Anterior cingulate cortex (tissue), 58 donors: Measurements from ENCODE around the gene PPP2R3B.

Experiments
- DNase-seq, 58 donors: peaks; one replicate each; lab custom pipeline; 2025; lab: John Stamatoyannopoulos, UW

The PPP2R3B gene

DNA sequence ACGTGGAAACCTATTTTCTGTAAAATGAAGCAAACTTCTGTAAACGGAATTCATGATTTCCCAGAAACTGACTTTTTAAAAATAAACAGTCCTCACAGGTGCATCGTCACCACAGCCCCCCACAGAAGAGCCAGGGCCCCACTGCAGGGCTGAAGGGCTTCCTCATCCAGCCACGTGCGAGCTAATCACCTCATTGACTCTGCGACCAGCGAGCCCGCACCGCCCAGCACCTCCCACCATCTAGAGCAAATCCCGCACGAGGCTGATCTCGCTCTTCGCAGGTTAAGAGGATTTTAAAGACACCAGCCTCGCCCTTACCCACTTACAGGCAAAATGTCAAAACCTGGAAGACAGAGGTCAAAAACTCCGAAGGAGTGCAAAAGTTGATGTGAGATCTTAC is 14.8 kb downstream of the PPP2R3B start:
- DNase-seq: no peak

DNA sequence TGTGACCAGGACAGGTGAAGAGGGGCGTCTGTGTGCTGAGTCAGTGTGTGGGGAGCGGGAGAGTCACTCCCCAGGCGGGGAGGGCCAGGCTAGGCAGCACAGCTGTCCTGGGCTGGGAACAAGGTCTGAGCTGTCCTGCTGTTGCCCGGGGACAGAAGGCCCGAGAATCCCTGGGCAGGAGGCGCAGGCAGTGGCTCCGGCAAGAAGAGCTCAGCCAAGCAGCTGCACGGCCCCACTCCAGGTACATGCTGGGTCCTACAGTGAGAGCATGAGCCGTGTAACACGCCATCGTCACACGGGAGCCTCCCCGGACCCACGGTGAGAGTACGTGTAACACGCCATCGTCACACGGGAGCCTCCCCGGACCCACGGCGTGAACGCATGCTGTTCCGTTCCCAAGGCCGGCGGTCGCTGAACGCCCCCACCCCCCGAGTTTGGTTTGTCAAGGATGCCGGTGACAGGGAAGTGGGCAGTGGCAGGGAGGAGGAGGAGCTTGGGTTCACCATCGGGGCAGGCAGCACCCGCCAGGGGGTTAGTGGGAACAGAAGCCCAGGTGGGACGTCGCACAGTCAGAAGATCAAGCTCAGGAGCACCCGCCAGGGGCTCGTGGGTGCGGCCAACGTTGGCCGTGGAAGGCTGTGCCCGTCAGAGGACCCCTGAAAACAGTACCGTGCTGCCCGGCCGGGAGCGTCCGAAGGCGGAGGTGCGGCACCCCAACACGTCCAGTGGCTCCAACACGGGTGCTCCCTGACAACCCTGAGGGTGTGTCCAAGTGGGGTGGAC is 15.6 kb downstream of the PPP2R3B start:
- no peak for DNase-seq

DNA sequence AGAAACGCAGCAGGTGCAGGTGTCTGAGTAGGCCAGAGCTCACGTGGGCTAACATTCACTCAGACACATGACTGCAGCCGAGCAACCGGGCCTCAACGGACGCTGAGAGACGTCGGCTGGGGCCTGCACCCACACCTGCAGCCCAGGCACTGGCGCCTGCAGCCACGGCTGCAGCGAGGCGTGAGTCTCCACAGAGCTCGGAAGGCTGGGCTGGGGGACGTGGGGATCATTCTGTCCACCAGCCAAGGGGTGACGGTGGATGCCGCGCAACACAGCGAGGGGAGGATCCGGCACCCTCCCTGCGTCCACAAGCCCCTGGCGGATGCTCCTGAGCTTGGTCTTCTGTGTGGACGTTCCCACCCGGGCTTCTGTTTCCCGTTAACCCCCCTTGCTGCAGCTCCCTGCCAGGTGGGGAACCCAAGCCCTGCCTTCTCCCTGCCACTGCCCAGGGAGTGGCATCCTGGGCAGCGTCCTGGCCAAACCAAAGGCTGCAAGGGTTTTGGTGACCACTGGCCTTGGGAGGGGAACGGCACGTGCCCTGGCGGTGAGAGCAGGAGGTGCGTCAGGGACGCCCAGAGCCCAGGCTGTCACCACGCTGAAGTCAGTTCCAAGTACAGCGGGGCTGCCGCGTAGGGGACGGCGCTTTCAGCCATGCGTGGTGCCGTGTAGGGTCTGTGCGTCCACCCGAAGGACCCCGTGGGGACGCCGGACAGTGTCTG is 16.3 kb downstream of the PPP2R3B start:
- no peak for DNase-seq

DNA sequence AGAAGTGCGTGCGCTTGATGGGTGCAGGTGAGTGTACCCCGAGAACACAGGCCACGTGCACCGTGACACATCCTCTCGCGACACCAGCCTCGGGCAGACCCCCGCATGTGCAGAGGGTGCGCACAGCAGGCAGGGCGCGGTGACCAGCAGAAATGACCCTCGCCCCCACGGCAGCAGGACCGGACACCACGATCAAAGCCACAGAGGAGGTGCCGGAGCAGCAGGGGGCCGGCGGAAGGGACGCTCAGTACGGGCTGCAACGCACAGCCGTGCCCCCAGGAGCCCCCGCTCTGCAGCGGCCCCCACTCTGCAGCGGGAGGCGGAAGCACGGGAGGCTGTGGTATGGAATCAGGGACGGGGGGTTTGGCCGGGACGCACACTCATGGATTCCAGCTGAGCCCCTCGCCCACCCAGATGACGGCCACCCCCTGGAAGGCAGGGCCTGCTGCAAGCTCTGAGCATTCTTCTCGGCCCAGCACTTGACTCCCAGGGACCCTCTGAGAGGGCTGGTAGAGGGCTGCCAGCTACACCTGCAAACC is 17.1 kb downstream of the PPP2R3B start:
- no peak for DNase-seq

DNA sequence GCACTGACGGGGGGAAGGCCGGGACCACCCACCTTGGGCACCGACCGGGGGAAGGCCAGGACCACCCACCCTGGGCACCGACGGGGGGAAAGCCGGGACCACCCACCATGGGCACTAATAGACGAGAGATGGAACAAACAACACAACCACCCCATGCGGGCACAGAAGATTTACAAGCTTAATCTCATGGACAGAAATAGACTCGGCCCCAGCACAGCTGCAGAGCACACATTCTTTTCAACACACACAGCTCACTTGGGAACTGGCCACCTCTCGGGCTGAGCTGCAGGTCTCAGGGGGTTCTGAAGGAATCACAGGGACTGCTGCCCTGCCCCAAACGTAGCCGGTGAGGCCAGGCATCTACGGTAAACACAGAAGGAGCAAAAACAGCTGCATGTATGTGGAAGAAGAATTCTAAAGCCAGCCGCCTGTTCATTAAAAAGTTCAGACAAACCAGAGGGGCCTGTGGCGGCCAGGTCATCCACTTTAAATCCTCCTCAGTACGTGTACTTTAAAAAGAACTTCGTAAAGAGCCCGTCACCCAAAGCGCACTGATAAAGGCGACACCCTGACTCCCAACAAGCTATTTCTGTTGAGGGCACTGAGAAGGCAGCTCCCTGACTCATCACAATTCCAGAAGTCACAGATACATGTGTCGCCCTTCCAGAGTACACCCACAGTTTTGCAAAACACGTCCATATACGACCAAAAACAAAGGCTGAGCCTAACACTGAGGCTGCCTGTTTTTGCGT is 17.7 kb downstream of the PPP2R3B start:
- DNase-seq: no peak

DNA sequence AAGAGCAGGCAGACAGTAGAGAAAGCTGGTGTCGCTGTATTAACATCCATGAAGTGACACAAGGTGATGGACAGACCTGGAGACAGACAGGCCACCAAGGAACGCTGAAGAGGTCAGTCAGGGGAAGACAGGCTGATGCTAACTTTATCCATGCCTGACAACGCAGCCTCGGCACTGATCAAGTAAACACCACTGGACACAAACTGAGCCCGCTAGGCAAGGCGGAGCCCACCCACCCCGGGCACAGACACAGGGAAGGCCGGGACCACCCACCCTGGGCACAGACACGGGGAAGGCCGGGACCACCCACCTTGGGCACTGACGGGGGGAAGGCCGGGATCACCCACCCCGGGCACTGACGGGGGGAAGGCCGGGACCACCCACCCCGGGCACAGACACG is 18.8 kb downstream of the PPP2R3B start:
- no peak for DNase-seq

DNA sequence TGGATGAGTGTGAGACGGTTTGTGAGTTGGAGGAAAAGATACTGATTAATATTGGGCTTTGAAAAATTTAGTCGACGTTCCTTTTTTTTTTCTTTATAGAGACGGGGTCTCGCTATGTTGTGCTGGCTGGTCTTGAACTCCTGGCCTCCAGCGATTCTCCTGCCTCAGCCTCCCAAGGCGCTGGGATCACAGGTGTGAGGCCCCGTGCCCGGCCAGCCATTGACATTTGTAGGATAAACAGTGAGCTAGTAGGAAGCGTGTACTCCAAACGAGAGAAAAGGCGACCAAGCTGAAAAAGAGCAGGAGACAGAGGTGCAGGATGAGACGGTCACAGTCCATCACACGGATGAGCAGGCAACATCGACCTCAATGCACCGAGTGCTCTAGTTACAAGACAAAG is 19.4 kb downstream of the PPP2R3B start:
- DNase-seq: no peak

DNA sequence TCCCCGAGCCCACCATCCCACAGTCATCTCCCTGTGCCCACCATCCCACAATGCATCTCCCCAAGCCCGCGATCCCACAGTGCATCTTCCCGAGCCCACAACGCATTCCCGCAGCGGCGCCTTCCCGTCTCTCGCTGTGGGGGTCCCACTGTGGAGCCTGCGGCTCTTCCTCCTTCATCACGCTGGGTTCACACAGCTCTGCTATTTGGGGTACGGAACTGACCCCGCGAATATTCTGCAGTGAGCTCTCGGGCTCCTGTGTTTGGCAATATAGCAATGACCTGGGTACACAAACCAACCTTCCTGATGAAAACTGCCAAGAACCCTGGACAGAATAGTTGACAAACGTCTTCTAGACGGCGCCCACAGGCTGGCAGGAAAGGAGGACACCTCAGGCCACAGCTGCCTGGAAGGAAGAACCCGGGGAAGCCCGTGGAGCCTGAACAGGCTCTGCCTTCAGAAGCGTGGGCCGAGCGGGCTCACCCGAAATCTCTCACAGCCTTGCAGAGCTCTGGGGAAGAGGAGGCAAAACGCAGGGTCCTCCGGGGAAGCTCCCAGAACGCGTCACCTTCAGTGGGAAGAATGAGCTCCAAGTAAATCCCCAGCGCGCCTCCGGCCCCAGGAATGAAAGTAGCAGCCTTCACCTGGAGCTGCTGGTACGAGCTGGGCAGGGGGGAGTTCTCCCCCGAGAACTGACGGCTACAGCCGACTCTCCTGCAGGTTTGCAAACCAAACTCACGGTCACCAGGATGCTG is 22.9 kb downstream of the PPP2R3B start:
- no peak for DNase-seq

DNA sequence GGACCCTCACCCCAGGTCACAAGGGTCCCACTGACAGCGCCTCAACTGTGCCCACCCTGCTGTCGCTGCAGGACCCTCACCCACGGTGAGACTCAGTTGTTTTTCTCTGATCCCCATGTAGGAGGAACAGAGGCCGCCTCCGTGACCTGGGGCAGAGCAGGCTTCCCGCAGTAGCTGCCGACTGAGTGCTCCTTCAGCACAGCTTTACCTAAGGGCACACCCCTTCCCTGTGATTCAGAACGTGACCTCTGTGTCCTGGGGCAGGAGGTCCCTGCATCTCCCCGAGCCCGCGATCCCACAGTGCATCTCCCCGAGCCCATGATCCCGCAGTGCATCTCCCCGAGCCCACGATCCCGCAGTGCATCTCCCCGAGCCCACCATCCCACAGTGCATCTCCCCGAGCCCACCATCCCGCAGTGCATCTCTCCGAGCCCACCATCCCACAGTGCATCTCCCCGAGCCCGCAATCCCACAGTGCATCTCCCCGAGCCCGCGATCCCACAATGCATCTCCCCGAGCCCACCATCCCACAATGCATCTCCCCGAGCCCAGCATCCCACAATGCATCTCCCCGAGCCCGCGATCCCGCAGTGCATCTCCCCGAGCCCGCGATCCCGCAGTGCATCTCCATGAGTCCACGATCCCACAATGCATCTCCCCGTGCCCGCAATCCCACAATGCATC is 23.6 kb downstream of the PPP2R3B start:
- no peak for DNase-seq

DNA sequence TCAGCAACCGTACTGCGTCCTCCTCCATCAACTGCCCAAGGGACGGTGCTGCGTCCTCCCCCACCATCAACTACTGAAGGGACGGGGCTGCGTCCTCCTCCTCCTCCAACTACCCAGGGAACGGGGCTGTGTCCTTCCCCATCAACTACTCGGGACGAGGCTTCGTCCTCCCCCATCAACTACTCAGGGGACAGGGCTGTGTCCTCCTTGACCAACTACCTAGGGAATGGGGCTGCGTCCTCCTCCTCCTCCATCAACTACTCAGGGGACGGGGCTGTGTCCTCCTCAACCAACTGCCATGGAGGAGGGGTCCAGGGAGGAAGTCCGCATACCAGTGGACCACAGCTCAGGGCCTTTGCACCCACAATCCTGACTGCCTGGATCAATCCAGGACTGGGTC is 24.4 kb downstream of the PPP2R3B start:
- no peak for DNase-seq

DNA sequence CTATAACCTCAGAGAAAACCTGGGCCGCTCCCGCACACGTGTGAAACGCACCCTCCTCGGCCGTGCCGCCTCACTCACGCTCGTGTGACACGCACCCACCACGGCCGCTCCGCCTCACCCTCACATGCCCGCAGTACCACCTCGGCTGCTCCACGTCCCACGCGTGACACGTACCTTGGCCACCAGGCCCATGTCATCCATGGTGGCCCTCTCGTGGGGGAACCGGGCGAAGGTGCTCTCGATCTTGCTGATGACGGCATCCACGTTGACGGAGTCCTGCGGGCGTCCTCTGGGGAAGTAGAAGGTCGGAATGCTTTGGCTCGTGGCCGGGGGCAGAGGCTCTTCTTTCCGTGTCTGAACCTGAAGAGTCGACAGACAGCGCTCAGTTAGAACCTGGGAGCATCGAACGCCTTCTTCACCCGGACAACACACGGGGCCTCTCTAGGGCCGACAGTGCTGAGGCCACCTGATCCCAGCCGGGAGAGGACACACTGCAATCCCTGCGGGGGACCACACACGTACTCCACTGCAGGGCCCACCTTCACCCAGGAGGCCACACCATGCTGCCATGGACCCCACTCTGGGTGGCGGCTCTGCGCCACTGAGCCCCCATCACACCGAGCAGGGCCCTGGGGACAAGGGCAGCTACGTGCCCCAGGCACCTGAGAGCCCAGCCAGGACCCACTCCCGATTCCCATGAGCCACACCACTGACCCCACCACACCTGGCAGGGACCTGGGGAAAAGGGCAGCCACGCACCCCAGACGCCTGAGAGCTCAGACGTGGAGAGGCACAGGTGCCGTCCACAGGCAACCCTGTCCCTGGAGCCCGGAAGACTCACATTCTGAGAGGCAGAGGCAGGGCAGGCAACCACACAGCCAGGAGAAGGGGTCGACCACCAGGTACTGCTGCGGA is 25.2 kb downstream of the PPP2R3B start:
- no peak for DNase-seq

DNA sequence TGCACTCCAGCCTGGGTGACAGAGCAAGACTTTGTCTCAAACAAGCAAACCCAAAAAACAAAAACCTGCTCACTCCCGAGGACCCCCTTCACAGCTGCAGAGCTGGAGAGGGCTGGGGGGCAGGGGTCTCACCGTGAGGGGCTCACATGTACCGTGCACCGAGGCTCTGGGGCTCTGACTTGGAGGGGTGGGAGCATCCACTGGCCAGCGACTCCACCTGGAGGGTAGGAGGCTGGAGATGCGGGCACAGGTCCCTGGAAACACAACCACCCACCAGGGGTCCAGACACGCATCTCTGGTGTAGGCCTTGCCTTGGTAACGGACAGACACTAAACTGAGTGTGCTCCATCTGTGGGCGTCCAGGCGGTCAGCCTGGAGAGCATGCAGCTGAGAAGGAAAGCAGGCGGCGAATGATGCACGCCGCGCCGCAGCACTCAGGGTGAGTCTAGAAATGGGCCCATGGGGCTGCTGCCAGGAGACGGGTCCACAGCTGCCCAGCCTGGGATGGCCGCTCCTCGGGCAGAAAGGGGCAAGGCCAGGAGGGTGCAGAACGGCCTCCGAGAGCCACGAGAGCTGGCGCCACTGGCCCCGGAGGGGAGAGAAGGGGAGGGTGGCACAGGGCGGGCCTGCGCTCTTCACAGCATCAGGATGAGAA is 26.1 kb downstream of the PPP2R3B start:
- DNase-seq: no peak

DNA sequence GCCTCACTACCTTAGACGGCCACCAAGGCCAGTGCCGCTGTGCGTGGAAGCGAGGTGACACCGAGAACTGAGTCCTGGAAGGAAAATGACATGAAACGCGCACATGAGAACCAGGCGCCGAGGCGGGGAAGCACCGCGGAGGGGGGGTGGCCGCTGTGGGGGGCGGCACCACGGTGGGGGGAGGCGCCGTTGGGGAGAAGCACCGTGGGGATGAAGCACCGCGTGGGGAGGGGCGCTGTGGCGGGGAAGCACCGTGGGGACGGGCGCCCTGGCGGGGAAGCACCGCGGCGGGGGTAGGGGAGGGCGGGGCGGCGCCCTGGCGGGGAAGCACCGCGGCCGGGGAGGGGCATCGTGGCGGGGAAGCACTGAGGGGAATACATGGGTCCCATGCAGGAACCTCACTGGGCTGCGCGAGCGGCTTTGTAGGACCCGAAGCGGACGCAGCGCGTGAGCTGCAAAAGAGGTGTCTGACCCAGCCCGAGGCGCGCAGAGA is 28.0 kb downstream of the PPP2R3B start:
- DNase-seq: no peak

DNA sequence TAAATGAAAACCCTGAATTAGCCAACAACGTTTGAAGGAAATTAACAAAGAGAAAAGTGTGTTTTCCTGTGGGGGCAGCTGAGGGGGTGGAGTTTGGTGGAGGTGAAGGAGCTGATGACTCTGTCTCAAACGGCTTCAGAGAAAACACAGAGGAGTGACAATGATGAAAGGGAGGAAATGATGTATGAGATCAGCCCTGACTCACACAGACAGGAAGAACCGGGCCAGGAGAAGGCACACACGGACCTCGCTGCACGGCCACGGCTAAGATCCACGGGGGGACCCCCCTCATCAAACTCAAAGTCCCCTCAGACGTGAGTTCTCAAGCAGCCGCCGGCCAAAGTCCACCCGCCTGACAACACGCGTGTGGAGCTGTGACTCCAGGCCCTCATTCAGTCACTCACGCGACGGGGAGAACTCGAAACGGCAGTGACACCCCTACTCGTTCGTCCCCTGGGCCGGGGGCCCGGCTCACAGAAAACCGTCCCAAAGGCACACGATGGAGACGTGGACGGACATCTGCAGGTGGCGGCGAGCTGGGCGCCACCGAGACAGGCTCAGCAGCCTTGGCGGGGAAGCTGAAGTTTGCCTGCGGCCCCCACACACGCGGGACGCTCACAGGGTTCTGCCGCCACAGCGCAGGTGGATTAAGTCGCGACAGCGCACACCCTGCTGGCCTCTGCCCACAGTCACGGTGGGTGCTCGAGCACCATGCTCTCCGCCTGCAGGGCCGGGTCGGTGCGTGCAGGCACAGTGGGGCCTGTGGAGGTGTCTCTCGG is 28.8 kb downstream of the PPP2R3B start:
- no peak for DNase-seq

DNA sequence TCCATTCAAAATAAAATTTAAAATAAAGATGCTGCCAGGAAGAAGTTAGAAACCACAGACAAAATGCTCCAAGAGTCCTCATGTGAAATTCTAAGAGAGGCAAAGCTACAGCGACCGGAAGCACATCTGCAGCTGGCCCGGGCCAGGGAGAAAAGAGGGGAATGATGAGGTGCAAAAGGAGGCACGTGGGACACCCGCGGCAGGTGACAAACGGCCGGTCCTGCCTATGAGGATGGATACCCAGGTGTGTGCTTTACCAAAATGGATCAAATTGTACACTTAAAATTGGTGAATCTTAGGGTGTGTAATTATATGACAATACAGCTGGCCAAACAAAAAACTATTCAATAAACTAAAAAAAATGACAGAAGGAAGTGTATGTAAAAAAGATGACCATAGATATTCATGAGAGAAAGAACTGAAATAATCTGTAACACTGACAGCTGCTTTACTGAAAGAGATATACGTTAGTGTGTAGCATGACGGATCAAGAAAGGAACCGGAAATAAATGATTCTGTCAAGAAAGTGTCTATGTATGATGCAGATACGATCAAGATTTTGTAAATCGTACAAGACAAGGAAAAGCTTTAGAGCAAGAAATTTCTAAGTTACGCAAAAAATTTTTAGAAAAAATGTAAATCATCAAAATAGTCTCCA is 29.5 kb downstream of the PPP2R3B start:
- DNase-seq: no peak

DNA sequence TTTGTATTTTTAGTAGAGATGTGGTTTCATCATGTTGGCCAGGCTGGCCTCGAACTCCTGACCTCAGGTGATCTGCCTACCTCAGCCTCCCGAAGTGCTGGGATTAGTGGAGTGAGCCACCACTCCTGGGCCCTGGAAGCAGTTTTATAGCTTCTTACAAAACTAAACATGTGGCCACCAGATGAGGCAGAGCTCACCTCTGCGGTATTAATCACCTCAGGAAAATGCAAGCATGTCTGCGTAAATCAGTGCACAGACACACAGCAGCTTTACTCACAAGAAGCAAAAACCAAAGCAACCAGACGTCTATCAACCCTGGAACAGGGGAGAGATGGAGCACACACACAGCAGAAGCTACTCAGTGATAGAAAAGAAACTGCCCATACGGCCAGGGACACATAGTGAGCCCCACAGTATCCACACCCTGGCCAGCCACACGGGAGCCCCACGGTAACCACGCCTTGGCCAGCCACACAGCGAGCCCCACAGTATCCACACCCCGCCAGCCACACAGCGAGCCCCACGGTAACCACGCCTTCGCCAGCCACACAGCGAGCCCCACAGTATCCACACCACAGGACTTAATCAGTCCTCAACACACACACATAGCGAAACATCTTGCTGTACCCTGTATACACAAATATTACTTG is 30.2 kb downstream of the PPP2R3B start:
- no peak for DNase-seq
